ENCODE results near the gene PRKCA. TPM values are rescaled to one million over a fixed set of nuclear protein-coding genes. Genes with fewer than 3 reads are reported as not detected.

PRKCA gene
- total RNA-seq, 1 experiment from 2014 or later: 36.1 TPM

DNA sequence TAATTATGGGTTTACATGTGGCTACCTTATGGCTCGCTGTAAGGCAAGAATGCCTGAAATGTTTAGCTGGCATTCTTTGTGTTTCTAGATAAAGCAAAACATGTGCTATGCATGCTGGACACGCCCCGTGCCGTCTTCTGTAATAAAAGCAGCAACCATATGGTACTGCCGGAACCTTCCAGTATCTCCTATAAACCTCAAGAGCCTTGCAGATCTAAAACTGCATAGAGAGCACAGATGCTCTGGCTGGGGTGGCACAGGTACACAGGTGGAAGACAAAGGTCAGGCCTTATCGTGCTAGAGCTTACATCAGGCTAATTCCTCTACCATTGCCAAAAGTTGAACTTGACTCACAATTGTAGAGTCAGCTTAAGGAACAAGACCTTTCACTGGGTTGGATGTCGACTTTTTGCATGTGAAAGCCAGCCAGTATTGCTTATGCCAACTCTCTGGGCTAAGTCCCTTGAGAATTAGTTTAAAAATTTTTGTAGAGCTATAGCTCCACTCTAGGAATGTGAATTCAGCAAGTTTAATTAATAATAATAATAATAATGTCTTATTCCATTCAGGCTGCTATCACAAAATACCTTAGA is 345.1 kb downstream of the PRKCA start:
- DNase-seq (ENCODE audit: low read depth in 1 of 2, low spot score in 2 of 2): no peak
- Histone ChIP-seq H3K27me3 (replicated peaks) (no peaks in the 10 kb centered on the region), H3K4me3 (no peak overlapping the region), H3K27ac (no peak overlapping the region), H3K4me1 (replicated peaks) (peaks cover 4% of the 10 kb centered on the region), H3K9me3 (replicated peaks) (no peaks in the 10 kb centered on the region), H3K36me3 (peaks cover 32% of the 10 kb centered on the region)

DNA sequence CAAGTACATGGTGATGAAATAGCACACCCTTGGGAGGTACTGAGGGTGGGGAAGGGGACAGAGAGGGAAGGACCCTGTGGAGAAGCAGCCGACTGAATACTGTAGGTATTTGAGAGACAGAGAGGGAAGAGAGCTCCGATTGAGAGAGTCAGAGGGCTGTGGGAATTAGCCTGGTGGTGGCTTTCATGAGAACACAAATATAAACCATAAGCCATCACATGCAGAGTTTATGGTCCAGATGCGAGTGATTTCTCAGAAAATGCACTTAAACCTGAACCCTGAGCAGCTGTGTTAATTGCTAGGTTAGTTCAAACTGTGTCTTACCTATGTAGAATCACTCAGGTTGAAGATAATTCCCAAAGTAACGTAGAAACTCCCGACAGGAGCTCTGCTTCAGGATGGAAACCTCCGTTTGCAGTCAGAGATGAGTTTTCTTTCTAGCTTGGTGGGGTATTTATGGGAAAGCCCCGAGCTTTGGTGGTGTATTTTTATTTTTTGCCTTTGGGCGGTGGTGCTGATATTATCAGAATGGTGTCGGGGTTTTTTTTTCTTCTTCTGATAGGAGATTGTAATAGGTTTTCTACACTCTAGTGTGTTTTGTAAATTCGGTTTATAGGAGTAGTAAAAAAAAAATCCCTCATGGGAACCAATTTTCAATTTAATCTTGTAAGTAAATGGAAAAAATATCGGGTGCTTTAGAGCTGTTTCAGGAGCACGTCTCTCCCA is 347.6 kb downstream of the PRKCA start:
- Histone ChIP-seq H3K27ac (no peak overlapping the region), H3K36me3 (peaks cover 32% of the 10 kb centered on the region), H3K27me3 (replicated peaks) (no peaks in the 10 kb centered on the region), H3K9me3 (replicated peaks) (no peaks in the 10 kb centered on the region), H3K4me3 (no peak overlapping the region), H3K4me1 (replicated peaks) (no peaks in the 10 kb centered on the region)
- DNase-seq (ENCODE audit: low read depth in 1 of 2, low spot score in 2 of 2): no peak

DNA sequence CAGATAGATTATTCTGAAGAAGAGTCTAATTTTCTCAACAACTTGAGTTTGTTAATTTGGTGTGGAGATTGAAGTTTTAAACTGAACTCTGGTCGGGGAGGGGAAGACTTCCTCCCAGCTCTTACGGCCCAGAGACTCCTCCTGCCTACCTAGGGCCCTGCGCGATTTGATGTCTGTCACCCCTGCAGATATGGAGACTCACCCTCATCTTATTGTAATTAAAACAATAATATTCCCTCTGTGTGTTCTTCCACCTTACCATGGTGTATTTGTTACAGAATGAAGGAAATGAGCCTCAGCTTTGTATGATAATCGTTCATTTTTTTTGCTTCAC is 348.1 kb downstream of the PRKCA start:
- Histone ChIP-seq H3K9me3 (replicated peaks) (no peaks in the 10 kb centered on the region), H3K27me3 (replicated peaks) (no peaks in the 10 kb centered on the region), H3K36me3 (peaks cover 27% of the 10 kb centered on the region), H3K4me3 (no peak overlapping the region), H3K4me1 (replicated peaks) (no peaks in the 10 kb centered on the region), H3K27ac (no peak overlapping the region)
- no peak for DNase-seq (ENCODE audit: low read depth in 1 of 2, low spot score in 2 of 2)

DNA sequence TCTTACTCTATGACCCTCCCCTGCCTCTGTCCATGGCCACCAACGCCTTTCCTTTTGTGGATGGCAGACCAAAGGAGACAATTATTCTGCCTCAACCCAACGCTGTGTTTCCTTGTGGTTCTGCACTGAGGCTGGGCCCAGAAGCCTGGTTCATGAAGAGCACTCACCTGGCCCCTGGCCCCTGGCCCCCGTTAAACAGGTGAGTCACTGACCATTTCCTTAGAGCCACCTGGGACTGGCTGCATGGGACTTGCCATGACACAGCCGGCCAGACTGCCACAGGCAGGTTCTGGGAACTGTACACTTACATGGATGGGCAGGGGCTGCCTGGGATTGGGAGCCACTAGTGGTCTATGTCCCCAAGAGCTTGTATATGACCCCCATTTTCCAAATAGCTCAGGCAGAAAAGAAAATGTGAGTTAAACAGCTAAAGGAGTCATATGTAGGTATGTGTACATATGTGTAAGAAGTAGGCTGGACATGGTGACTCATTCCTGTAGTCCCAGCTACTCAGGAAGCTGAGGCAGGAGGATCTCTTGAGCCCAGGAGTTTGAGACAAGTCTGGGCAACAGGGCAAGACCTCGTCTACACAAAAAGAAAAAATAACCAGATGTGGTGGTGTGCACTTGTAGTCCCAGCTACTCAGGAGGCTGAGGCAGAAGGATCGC is 350.6 kb downstream of the PRKCA start:
- no peaks in the 10 kb centered on the region for H3K4me1 ChIP-seq (replicated peaks)
- H3K9me3 ChIP-seq (replicated peaks): no peaks in the 10 kb centered on the region
- no peak overlapping the region for H3K27ac ChIP-seq
- no peak overlapping the region for H3K4me3 ChIP-seq
- H3K27me3 ChIP-seq (replicated peaks): no peaks in the 10 kb centered on the region
- no peak for DNase-seq (ENCODE audit: low read depth in 1 of 2, low spot score in 2 of 2)
- H3K36me3 ChIP-seq: peaks cover 11% of the 10 kb centered on the region

DNA sequence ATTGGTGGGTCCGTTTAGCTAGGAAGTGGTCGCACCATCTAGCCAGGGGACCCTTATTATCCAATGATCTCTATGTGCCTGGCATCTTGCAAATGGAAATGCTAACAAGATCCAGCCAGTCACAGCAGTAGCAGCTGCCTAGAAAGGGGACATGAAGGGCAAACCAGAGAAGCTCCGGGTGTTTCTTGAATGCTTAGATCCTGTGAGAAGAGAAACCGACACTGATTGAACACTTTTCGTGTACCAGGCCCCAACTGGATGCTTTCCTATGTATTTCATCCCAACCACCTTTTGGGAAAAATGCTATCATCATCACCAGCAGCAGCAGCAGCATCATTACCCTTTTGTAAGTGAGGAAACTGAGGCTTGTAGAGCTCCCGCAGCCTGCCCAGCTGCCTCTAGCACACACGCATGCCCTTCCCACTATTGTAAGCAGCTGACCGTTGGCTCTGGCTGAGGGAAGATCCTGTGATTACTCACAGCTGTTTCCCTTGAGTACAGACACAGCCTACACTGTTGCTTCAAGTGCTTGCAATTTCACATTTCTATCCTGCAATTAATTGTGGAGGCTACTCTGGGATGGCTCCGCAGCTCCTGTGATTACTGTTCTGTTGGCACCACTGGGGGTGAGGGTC is 351.8 kb downstream of the PRKCA start:
- Histone ChIP-seq H3K4me1 (replicated peaks) (no peaks in the 10 kb centered on the region), H3K27me3 (replicated peaks) (no peaks in the 10 kb centered on the region), H3K36me3 (peaks cover 15% of the 10 kb centered on the region), H3K27ac (no peak overlapping the region), H3K4me3 (no peak overlapping the region), H3K9me3 (replicated peaks) (no peaks in the 10 kb centered on the region)
- no peak for DNase-seq (ENCODE audit: low read depth in 1 of 2, low spot score in 2 of 2)

DNA sequence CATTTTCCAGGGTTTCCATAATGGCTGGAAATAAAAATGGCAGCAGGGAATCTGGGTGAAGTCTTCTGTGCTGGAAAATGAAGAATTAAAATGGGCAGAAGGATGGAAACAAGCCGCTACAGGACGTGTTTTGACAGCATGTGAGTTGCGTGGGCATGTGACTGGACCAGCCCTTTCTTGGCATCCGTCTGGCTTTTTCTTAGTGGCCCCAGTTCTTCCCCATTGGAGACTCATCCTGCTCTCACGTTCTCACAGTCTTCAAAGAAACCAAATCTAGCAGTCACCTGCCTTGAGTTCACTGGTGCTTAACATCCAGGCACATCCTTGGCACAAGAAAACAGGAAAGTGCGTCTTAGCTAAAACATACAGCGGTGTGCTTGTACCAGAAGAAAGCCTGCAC is 352.4 kb downstream of the PRKCA start:
- Histone ChIP-seq H3K4me1 (replicated peaks) (no peaks in the 10 kb centered on the region), H3K36me3 (peaks cover 15% of the 10 kb centered on the region), H3K27me3 (replicated peaks) (no peaks in the 10 kb centered on the region), H3K9me3 (replicated peaks) (no peaks in the 10 kb centered on the region), H3K27ac (no peak overlapping the region), H3K4me3 (no peak overlapping the region)
- DNase-seq (ENCODE audit: low read depth in 1 of 2, low spot score in 2 of 2): no peak

- Histone ChIP-seq H3K4me3 (no peak overlapping the region), H3K9me3 (replicated peaks) (no peaks in the 10 kb centered on the region), H3K4me1 (replicated peaks) (no peaks in the 10 kb centered on the region), H3K27me3 (replicated peaks) (no peaks in the 10 kb centered on the region), H3K27ac (no peak overlapping the region), H3K36me3 (peaks cover 15% of the 10 kb centered on the region)
- DNase-seq (ENCODE audit: low read depth in 1 of 2, low spot score in 2 of 2): no peak
These were observed 353.0 kb downstream of the PRKCA start for GRCh38 chr17:66655461-66655860.

DNA sequence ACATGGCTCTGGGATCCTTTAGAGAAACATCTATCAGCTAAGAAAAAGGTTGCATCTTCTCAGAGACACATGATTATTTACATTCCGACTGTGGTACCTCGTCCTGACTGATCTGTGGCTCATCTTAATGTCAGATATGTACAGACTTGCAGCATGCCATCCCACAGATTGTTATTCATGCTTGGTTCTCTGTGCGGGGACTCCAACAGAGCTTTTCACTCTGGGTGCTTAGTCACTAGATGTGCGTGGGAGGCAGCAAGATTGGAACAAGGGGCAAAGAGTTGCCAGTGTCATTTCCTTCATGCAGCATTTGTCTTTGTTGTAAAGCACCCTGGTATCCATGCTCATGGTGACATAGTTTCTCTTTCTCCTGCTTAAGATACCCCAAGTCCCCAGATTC is 353.4 kb downstream of the PRKCA start:
- Histone ChIP-seq H3K36me3 (peaks cover 15% of the 10 kb centered on the region), H3K27ac (no peak overlapping the region), H3K4me1 (replicated peaks) (no peaks in the 10 kb centered on the region), H3K27me3 (replicated peaks) (no peaks in the 10 kb centered on the region), H3K9me3 (replicated peaks) (no peaks in the 10 kb centered on the region), H3K4me3 (no peak overlapping the region)
- DNase-seq (ENCODE audit: low read depth in 1 of 2, low spot score in 2 of 2): no peak

GRCh38 chr17:66661411-66662256 is 359.2 kb downstream of the PRKCA start:
- H3K4me1 ChIP-seq (replicated peaks): no peaks in the 10 kb centered on the region
- H3K27ac ChIP-seq: no peak overlapping the region
- no peak for DNase-seq (ENCODE audit: low read depth in 1 of 2, low spot score in 2 of 2)
- no peak overlapping the region for H3K4me3 ChIP-seq
- peaks cover 7% of the 10 kb centered on the region; the same call in 1 of the 2 replicates for H3K36me3 ChIP-seq
- no peaks in the 10 kb centered on the region for H3K27me3 ChIP-seq (replicated peaks)
- H3K9me3 ChIP-seq (replicated peaks): no peaks in the 10 kb centered on the region

DNA sequence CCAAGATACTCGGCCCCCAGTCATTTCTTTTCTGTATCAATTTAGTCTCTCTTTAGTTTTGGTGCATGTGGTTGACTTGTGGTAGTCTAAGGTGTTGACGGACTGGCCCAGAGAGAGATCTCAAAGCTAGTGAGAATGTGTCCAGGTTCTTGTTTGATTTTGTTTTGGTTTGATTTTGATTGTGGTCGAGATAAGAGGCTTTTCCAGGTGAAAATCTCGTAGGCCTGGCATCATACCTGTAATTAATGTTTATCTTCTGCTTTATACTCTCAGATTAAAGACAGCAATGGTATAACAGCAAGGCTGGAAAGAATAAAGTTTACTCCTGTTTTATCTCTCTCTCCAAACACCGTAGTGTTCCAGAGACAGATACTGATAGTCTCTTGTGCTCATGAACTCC is 360.1 kb downstream of the PRKCA start:
- no peak overlapping the region for H3K4me3 ChIP-seq
- H3K36me3 ChIP-seq: peaks cover 7% of the 10 kb centered on the region; the same call in 1 of the 2 replicates
- no peak overlapping the region for H3K27ac ChIP-seq
- DNase-seq (ENCODE audit: low read depth in 1 of 2, low spot score in 2 of 2): no peak
- no peaks in the 10 kb centered on the region for H3K9me3 ChIP-seq (replicated peaks)
- H3K27me3 ChIP-seq (replicated peaks): no peaks in the 10 kb centered on the region
- no peaks in the 10 kb centered on the region for H3K4me1 ChIP-seq (replicated peaks)

DNA sequence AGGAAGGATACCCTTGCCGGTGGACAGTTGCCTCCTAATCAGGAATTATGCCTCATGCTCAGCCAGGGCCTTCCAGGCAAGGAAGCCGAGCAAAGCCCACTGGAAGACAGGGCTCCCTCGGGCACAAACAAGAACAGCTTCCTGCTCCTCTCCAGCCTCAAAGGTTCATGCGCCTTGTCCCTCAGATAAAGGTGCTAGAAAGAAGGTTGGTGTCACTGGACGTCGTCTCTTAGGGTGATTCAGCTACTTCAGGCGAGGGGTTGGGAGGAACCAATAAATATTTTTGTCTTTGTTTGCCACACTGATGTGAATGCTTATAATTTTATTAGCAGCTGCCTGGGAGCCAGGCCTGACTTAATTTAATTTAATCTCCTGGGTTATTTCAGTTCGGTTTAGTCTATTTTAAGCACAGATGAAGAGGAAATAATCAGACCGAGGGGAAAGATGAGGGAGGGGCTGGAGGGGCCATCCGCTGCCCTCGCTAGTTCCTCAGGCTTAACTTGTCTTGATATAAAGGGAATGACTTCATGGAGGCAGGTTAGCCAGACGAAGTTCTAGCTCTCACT is 360.7 kb downstream of the PRKCA start:
- Histone ChIP-seq H3K9me3 (replicated peaks) (no peaks in the 10 kb centered on the region), H3K36me3 (peaks cover 8% of the 10 kb centered on the region; the same call in 1 of the 2 replicates), H3K27ac (no peak overlapping the region), H3K4me1 (replicated peaks) (no peaks in the 10 kb centered on the region), H3K27me3 (replicated peaks) (no peaks in the 10 kb centered on the region), H3K4me3 (no peak overlapping the region)
- DNase-seq (ENCODE audit: low read depth in 1 of 2, low spot score in 2 of 2): no peak

- H3K4me1 ChIP-seq (replicated peaks): no peaks in the 10 kb centered on the region
- H3K9me3 ChIP-seq (replicated peaks): no peaks in the 10 kb centered on the region
- no peaks in the 10 kb centered on the region for H3K27me3 ChIP-seq (replicated peaks)
- peaks cover 5% of the 10 kb centered on the region; the same call in 1 of the 2 replicates for H3K36me3 ChIP-seq
- no peak overlapping the region for H3K4me3 ChIP-seq
- DNase-seq (ENCODE audit: low read depth in 1 of 2, low spot score in 2 of 2): no peak
- no peak overlapping the region for H3K27ac ChIP-seq
These were observed 361.9 kb downstream of the PRKCA start for GRCh38 chr17:66664336-66664735.

- no peak overlapping the region for H3K27ac ChIP-seq
- H3K27me3 ChIP-seq (replicated peaks): no peaks in the 10 kb centered on the region
- H3K9me3 ChIP-seq (replicated peaks): no peaks in the 10 kb centered on the region
- no peak for DNase-seq (ENCODE audit: low read depth in 1 of 2, low spot score in 2 of 2)
- peaks cover 5% of the 10 kb centered on the region; the same call in 1 of the 2 replicates for H3K36me3 ChIP-seq
- H3K4me3 ChIP-seq: no peak overlapping the region
- H3K4me1 ChIP-seq (replicated peaks): no peaks in the 10 kb centered on the region
These were observed 362.8 kb downstream of the PRKCA start for GRCh38 chr17:66665194-66665593.

All from SJSA1 (cell line).